ENCODE measurements around the gene FGF12.

The FGF12 gene

GRCh38 chr3:192409201-192409837 is 318.0 kb downstream of the FGF12 start:
- no peak for DNase-seq

GRCh38 chr3:192408647-192409200 is 318.6 kb downstream of the FGF12 start:
- no peak for DNase-seq

- DNase-seq = no peak
Observed at GRCh38 chr3:192408007-192408646, 319.2 kb downstream of the FGF12 start.

- DNase-seq = no peak
Observed at GRCh38 chr3:192399767-192400166, 327.6 kb downstream of the FGF12 start.

- no peak for DNase-seq
Observed at GRCh38 chr3:192397012-192397411, 330.3 kb downstream of the FGF12 start.

- DNase-seq = no peak
Observed at GRCh38 chr3:192395506-192395905, 331.8 kb downstream of the FGF12 start.

- DNase-seq = no peak
Observed at GRCh38 chr3:192392986-192393385, 334.4 kb downstream of the FGF12 start.

GRCh38 chr3:192382861-192383260 is 344.5 kb downstream of the FGF12 start:
- no peak for DNase-seq

GRCh38 chr3:192373586-192373985 is 353.8 kb downstream of the FGF12 start:
- no peak for DNase-seq

GRCh38 chr3:192373032-192373431 is 354.3 kb downstream of the FGF12 start:
- no peak for DNase-seq

GRCh38 chr3:192372616-192373015 is 354.7 kb downstream of the FGF12 start:
- DNase-seq = no peak

GRCh38 chr3:192371870-192372400 is 355.4 kb downstream of the FGF12 start:
- DNase-seq = no peak

GRCh38 chr3:192367616-192368015 is 359.7 kb downstream of the FGF12 start:
- no peak for DNase-seq

GRCh38 chr3:192366916-192367315 is 360.4 kb downstream of the FGF12 start:
- no peak for DNase-seq

- DNase-seq = no peak
Observed at GRCh38 chr3:192365571-192365970, 361.8 kb downstream of the FGF12 start.

GRCh38 chr3:192364316-192364715 is 363.0 kb downstream of the FGF12 start:
- DNase-seq = no peak

GRCh38 chr3:192354687-192355086 is 372.7 kb downstream of the FGF12 start:
- DNase-seq = no peak

GRCh38 chr3:192352142-192352541 is 375.2 kb downstream of the FGF12 start:
- no peak for DNase-seq

GRCh38 chr3:192351441-192351840 is 375.9 kb downstream of the FGF12 start:
- DNase-seq = no peak

- no peak for DNase-seq
Observed at GRCh38 chr3:192340031-192340430, 387.3 kb downstream of the FGF12 start.

- no peak for DNase-seq
Observed at GRCh38 chr3:192339214-192339613, 388.1 kb downstream of the FGF12 start.

GRCh38 chr3:192336286-192336685 is 391.1 kb downstream of the FGF12 start:
- DNase-seq = no peak

GRCh38 chr3:192332386-192333291 is 394.7 kb downstream of the FGF12 start:
- no peak for DNase-seq

Measured in activated gamma-delta T cell (primary cell).